ENCODE data around the gene FHOD3. TPM values are rescaled to one million over a fixed set of nuclear protein-coding genes. Genes with fewer than 3 reads are reported as not detected.
A peak's percentile ranks its signal among the peaks of the same experiment; 100 is the strongest.

Gene FHOD3
- total and polyA plus RNA-seq, 2 of the 4 experiments (the other 2 are of a cell fraction): 14.6 to 16.0 TPM

GRCh38 chr18:36296650-36297416, 680 bp upstream of the FHOD3 start:
- Histone ChIP-seq H3K18ac (ENCODE audit: low read depth, low read length) (peak overlapping the region; percentile 7), H3K56ac (ENCODE audit: extremely low read depth, insufficient read depth, low read length) (peak overlapping the region; percentile 19; the same call in 1 of the 2 replicates), H3K4me1 (ENCODE audit: control insufficient read depth, insufficient read depth, low read length) (peaks cover 4% of the 10 kb centered on the region), H2BK20ac (ENCODE audit: low read depth, low read length) (peak overlapping the region; percentile 64; the same call in 1 of the 2 replicates), H2AK9ac (replicated peaks; ENCODE audit: low read depth, low read length, poor library complexity) (peak overlapping the region; percentile 66), H4K20me1 (ENCODE audit: insufficient read depth, low read length) (no peaks in the 10 kb centered on the region), H4K8ac (ENCODE audit: low read depth in 2 of 2, low read length in 2 of 2) (peak overlapping the region; percentile 35 to 93; a peak in 3 of 4 replicates), H2BK120ac (ENCODE audit: low read depth, low read length) (peak overlapping the region; percentile 69), H3K4me3 (ENCODE audit: insufficient read depth, low read depth, low read length) (peak overlapping the region; percentile 98), H3K27me3 (ENCODE audit: control insufficient read depth, insufficient read depth, low read length) (no peaks in the 10 kb centered on the region; the same call in 1 of the 2 replicates), H4K5ac (ENCODE audit: low read depth, low read length) (peak overlapping the region; percentile 74; the same call in 1 of the 2 replicates), H3K14ac (replicated peaks; ENCODE audit: low read depth, low read length) (peak overlapping the region; percentile 64; the same call in 1 of the 2 replicates), H3K27ac (ENCODE audit: insufficient read depth, low read length) (peak overlapping the region; percentile 63), H3K9ac (ENCODE audit: low read depth, low read length) (peak overlapping the region; percentile 61), H3K4me2 (ENCODE audit: low read depth, low read length) (peak overlapping the region; percentile 92), H3K23ac (ENCODE audit: low read depth, low read length) (peak overlapping the region; percentile 66; the same call in 1 of the 2 replicates), H3K4ac (ENCODE audit: low read depth, low read length) (peak overlapping the region; percentile 59), H3K79me1 (ENCODE audit: low read depth in 1 of 2, low read length in 2 of 2) (peaks cover 0 to 16% of the 10 kb centered on the region in 2 experiments; a peak in 2 of 4 replicates), H2AK5ac (ENCODE audit: low read depth, low read length) (no peak overlapping the region), H3K9me1 (ENCODE audit: insufficient read depth, low read length) (peaks cover 14% of the 10 kb centered on the region), H2BK15ac (ENCODE audit: low read depth, low read length) (peak overlapping the region; percentile 61; the same call in 1 of the 3 replicates), H2AFZ (replicated peaks; ENCODE audit: low read length, poor library complexity) (peak overlapping the region; percentile 90), H3K9me3 (ENCODE audit: control insufficient read depth, insufficient read depth, low read length) (no peaks in the 10 kb centered on the region), H3K36me3 (ENCODE audit: control insufficient read depth, insufficient read depth, low read length) (no peaks in the 10 kb centered on the region), H4K91ac (ENCODE audit: insufficient read depth, low read depth, low read length) (peak overlapping the region; percentile 28), H2BK5ac (ENCODE audit: low read depth, low read length, poor library complexity, severe bottlenecking) (peak overlapping the region; percentile 5)
- in situ Hi-C loops (cut with MboI; ENCODE audit: low sequenced_read_pairs) (no loop called here), dilution Hi-C loops (cut with HindIII; ENCODE audit: low sequenced_read_pairs, unreplicated experiment) (no loop called here), intact Hi-C loops (cut with micrococcal nuclease) (loop anchor here (1.0 to 5.0 kb wide), 8 partner anchors 116 to 510 kb away; no protein-coding TSS in a partner anchor)
- ChIA-PET POLR2A (ENCODE audit: unreplicated experiment) (interaction anchor here (0.6 kb wide), 1 partner anchor 109 kb away, joined by 5 read pairs; no protein-coding TSS in a partner anchor), CTCF (no interaction called here)
- peak; percentile 77 for DNase-seq
- peak; percentile 67 for ATAC-seq (ENCODE audit: low read depth)
- no TSS peak for BruUV-seq (replicated peaks)
- 1% methylated on average over 15 of the region's 47 CpGs; no CpG with 5 or more reads in 1 of the 2 experiments for WGBS, 2 experiments (ENCODE audit: extremely low coverage in 2 of 2, insufficient read length in 1 of 2)
- TF ChIP-seq RCOR1 (IDR thresholded peaks at IDR 0.05; ENCODE audit: insufficient replicate concordance, low read length) (no peak), RAD21 (IDR thresholded peaks at IDR 0.05; ENCODE audit: low read length) (peak; percentile 73), FOS (IDR thresholded peaks at IDR 0.05; ENCODE audit: low read depth, low read length) (no peak), MXI1 (IDR thresholded peaks at IDR 0.05; ENCODE audit: borderline replicate concordance, low read depth, low read length) (no peak), MAFK (IDR thresholded peaks at IDR 0.05; ENCODE audit: low read depth, low read length) (no peak), NFE2L2 (IDR thresholded peaks at IDR 0.05; ENCODE audit: low read depth, low read length) (no peak), BHLHE40 (IDR thresholded peaks at IDR 0.05; ENCODE audit: low read depth, low read length) (peak; percentile 28; the same call in 1 of the 2 replicates), CEBPB (IDR thresholded peaks at IDR 0.05; ENCODE audit: low read depth, low read length) (no peak), CHD1 (IDR thresholded peaks at IDR 0.05; ENCODE audit: low read depth, low read length) (no peak), POLR2A (IDR thresholded peaks at IDR 0.05; ENCODE audit: low read depth, low read length) (peak; percentile 54; the same call in 1 of the 2 replicates), SMC3 (IDR thresholded peaks at IDR 0.05; ENCODE audit: low read depth, low read length) (peak; percentile 56), RFX5 (IDR thresholded peaks at IDR 0.05; ENCODE audit: low read depth, low read length) (no peak), ELK1 (IDR thresholded peaks at IDR 0.05; ENCODE audit: borderline replicate concordance, low read depth, low read length) (no peak), MAZ (IDR thresholded peaks at IDR 0.05; ENCODE audit: borderline replicate concordance, low read depth, low read length) (peak; percentile 47; the same call in 1 of the 2 replicates)
- TF ChIP-seq, protein P1, sequence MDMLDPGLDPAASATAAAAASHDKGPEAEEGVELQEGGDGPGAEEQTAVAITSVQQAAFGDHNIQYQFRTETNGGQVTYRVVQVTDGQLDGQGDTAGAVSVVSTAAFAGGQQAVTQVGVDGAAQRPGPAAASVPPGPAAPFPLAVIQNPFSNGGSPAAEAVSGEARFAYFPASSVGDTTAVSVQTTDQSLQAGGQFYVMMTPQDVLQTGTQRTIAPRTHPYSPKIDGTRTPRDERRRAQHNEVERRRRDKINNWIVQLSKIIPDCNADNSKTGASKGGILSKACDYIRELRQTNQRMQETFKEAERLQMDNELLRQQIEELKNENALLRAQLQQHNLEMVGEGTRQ (IDR thresholded peaks at IDR 0.05; ENCODE audit: low read depth, low read length): no peak

All from IMR-90 (cell line).